HCT116 (cell line): ENCODE data around the gene TNFSF13.

ENCODE experiments used
- EZH2 ChIP-seq: fragments of 200-600 bp; sonication (generic); IDR thresholded peaks from 2 replicates; pipeline ENCODE4 v1.6.1; 2017; ENCODE audit warnings: antibody characterized with exemption, mixed run types
- EZH2phosphoT487 ChIP-seq: fragments of 200-600 bp; IDR thresholded peaks from 2 replicates; pipeline ENCODE4 v1.6.1; 2018; ENCODE audit warnings: antibody characterized with exemption, borderline replicate concordance
- JUND ChIP-seq: IDR thresholded peaks from 2 replicates; pipeline ENCODE4 v1.6.1; 2012
- POLR2A ChIP-seq: IDR thresholded peaks from 2 replicates; pipeline ENCODE4 v1.7.0; 2011; ENCODE audit warnings: borderline replicate concordance; ENCODE audit not compliant: insufficient read depth, insufficient read length; ENCODE audit errors: extremely low read depth
- POLR2AphosphoS5 ChIP-seq: IDR thresholded peaks from 2 replicates; pipeline ENCODE4 v1.6.1; 2011; ENCODE audit warnings: mild to moderate bottlenecking, low read depth, low read length, moderate library complexity
- RAD21 ChIP-seq: IDR thresholded peaks from 2 replicates; pipeline ENCODE4 v1.6.1; 2012; ENCODE audit warnings: low read depth, mild to moderate bottlenecking
- SIN3A ChIP-seq: IDR thresholded peaks from 2 replicates; pipeline ENCODE4 v1.6.1; 2012; ENCODE audit warnings: low read depth
- SP1 ChIP-seq: IDR thresholded peaks from 2 replicates; pipeline ENCODE4 v1.6.1; 2012; ENCODE audit warnings: low read depth
- SRF ChIP-seq: IDR thresholded peaks from 2 replicates; pipeline ENCODE4 v1.6.1; 2012; ENCODE audit warnings: low read depth
- TCF7L2 ChIP-seq: IDR thresholded peaks from 2 replicates; pipeline ENCODE4 v1.7.0; 2011; ENCODE audit warnings: borderline replicate concordance, inconsistent platforms; ENCODE audit not compliant: insufficient read depth, insufficient read length; ENCODE audit errors: extremely low read depth
- ZNF274 ChIP-seq: fragments of 200-500 bp; sonication (Bioruptor generic); IDR thresholded peaks from 2 replicates; pipeline ENCODE4 v1.6.1; 2014; ENCODE audit warnings: mild to moderate bottlenecking, low read depth, low read length, inconsistent platforms
- TF ChIP-seq, protein P1 (sequence below), 3 experiments: fragments of 200-600 bp in 1 of 3; sonication (generic) in 1 of 3; IDR thresholded peaks in 2 of 3; conservative IDR thresholded peaks in 1 of 3; 2 replicates each; pipeline ENCODE4 v1.5.1; 2012 to 2017; ENCODE audit warnings: low read depth in 2 of 3, low read length in 2 of 3, antibody characterized with exemption in 1 of 3, borderline replicate concordance in 1 of 3, control low read depth in 1 of 3, mild to moderate bottlenecking in 1 of 3, mixed read lengths in 1 of 3, mixed run types in 1 of 3, moderate library complexity in 1 of 3; ENCODE audit not compliant: insufficient read depth in 1 of 3
- TF ChIP-seq, protein P2 (sequence below): IDR thresholded peaks from 2 replicates; pipeline ENCODE4 v1.6.1; 2011; ENCODE audit warnings: mild to moderate bottlenecking, low read length, moderate library complexity; ENCODE audit not compliant: insufficient replicate concordance; ENCODE audit errors: extremely low read depth

DNA sequence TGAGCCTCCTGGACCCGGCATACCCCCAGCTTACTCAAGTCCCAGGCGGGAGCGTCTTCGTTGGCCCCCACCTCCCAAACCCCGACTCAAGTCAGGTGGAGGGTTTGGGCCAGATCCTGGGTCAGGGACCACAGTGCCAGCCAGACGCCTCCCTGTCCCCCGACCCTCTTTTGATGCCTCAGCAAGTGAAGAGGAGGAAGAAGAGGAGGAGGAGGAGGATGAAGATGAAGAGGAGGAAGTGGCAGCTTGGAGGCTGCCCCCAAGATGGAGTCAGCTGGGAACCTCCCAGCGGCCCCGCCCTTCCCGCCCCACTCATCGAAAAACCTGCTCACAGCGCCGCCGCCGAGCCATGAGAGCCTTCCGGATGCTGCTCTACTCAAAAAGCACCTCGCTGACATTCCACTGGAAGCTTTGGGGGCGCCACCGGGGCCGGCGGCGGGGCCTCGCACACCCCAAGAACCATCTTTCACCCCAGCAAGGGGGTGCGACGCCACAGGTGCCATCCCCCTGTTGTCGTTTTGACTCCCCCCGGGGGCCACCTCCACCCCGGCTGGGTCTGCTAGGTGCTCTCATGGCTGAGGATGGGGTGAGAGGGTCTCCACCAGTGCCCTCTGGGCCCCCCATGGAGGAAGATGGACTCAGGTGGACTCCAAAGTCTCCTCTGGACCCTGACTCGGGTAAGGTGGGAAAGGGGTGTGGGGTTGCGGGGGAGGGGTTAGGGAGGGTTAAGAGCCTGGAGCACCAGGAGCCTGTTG is 4.7 kb downstream of the TNFSF13 start:
- TF ChIP-seq, protein P1, sequence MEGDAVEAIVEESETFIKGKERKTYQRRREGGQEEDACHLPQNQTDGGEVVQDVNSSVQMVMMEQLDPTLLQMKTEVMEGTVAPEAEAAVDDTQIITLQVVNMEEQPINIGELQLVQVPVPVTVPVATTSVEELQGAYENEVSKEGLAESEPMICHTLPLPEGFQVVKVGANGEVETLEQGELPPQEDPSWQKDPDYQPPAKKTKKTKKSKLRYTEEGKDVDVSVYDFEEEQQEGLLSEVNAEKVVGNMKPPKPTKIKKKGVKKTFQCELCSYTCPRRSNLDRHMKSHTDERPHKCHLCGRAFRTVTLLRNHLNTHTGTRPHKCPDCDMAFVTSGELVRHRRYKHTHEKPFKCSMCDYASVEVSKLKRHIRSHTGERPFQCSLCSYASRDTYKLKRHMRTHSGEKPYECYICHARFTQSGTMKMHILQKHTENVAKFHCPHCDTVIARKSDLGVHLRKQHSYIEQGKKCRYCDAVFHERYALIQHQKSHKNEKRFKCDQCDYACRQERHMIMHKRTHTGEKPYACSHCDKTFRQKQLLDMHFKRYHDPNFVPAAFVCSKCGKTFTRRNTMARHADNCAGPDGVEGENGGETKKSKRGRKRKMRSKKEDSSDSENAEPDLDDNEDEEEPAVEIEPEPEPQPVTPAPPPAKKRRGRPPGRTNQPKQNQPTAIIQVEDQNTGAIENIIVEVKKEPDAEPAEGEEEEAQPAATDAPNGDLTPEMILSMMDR (IDR thresholded peaks at IDR 0.05 in 2 of 3, conservative IDR thresholded peaks at IDR 0.05 in 1 of 3; ENCODE audit: borderline replicate concordance in 1 of 3, insufficient read depth in 1 of 3, low read depth in 2 of 3, low read length in 2 of 3) = no peak
- TF ChIP-seq POLR2A = no peak
- no peak for TF ChIP-seq EZH2phosphoT487
- TF ChIP-seq, protein P2, sequence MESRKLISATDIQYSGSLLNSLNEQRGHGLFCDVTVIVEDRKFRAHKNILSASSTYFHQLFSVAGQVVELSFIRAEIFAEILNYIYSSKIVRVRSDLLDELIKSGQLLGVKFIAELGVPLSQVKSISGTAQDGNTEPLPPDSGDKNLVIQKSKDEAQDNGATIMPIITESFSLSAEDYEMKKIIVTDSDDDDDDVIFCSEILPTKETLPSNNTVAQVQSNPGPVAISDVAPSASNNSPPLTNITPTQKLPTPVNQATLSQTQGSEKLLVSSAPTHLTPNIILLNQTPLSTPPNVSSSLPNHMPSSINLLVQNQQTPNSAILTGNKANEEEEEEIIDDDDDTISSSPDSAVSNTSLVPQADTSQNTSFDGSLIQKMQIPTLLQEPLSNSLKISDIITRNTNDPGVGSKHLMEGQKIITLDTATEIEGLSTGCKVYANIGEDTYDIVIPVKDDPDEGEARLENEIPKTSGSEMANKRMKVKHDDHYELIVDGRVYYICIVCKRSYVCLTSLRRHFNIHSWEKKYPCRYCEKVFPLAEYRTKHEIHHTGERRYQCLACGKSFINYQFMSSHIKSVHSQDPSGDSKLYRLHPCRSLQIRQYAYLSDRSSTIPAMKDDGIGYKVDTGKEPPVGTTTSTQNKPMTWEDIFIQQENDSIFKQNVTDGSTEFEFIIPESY = no peak
- TF ChIP-seq SIN3A = no peak
- TF ChIP-seq SRF = no peak
- TF ChIP-seq SP1 = no peak
- no peak for TF ChIP-seq JUND
- no peak for TF ChIP-seq ZNF274
- TF ChIP-seq POLR2AphosphoS5 = no peak
- no peak for TF ChIP-seq TCF7L2
- TF ChIP-seq RAD21 = no peak
- no peak for TF ChIP-seq EZH2
